ENCODE measurements around the gene ARL14.

The ARL14 gene

GRCh38 chr3:160693191-160693590 is 16.2 kb downstream of the ARL14 start:
- H3K27me3 ChIP-seq: no peaks in the 10 kb centered on the region
- no peaks in the 10 kb centered on the region for H4K20me1 ChIP-seq
- no peaks in the 10 kb centered on the region for H3K9me3 ChIP-seq (replicated peaks in 1 of 11)
- H3K9ac ChIP-seq: no peak overlapping the region
- peaks cover 0 to 6% (median 0%) of the 10 kb centered on the region in 10 experiments; a peak in 3 of 20 replicates for H3K4me1 ChIP-seq
- H3K36me3 ChIP-seq: no peaks in the 10 kb centered on the region
- no peak overlapping the region for H3K4me2 ChIP-seq
- H3K27ac ChIP-seq: no peak overlapping the region
- TF ChIP-seq Cebpa-rat (IDR thresholded peaks at IDR 0.05): no peak
- no peak overlapping the region for H3K4me3 ChIP-seq

GRCh38 chr3:160694345-160694744 is 17.4 kb downstream of the ARL14 start:
- no peak for TF ChIP-seq Cebpa-rat (IDR thresholded peaks at IDR 0.05)
- Histone ChIP-seq H3K27me3 (no peaks in the 10 kb centered on the region), H3K4me2 (no peak overlapping the region), H4K20me1 (no peaks in the 10 kb centered on the region), H3K4me1 (peaks cover 0 to 7% (median 0%) of the 10 kb centered on the region in 10 experiments; a peak in 3 of 20 replicates), H3K27ac (no peak overlapping the region), H3K9me3 (replicated peaks in 1 of 11) (no peaks in the 10 kb centered on the region), H3K4me3 (no peak overlapping the region), H3K9ac (no peak overlapping the region), H3K36me3 (no peaks in the 10 kb centered on the region)

- no peaks in the 10 kb centered on the region for H3K27me3 ChIP-seq
- peaks cover 0 to 7% (median 0%) of the 10 kb centered on the region in 10 experiments; a peak in 3 of 20 replicates for H3K4me1 ChIP-seq
- H4K20me1 ChIP-seq: no peaks in the 10 kb centered on the region
- H3K4me2 ChIP-seq: no peak overlapping the region
- no peak overlapping the region for H3K4me3 ChIP-seq
- no peak overlapping the region for H3K9ac ChIP-seq
- no peak for TF ChIP-seq Cebpa-rat (IDR thresholded peaks at IDR 0.05)
- H3K27ac ChIP-seq: no peak overlapping the region
- no peaks in the 10 kb centered on the region for H3K36me3 ChIP-seq
- no peaks in the 10 kb centered on the region for H3K9me3 ChIP-seq (replicated peaks in 1 of 11)
These were observed 18.0 kb downstream of the ARL14 start for GRCh38 chr3:160695003-160695402.

GRCh38 chr3:160695915-160696327 is 19.0 kb downstream of the ARL14 start:
- TF ChIP-seq Cebpa-rat (IDR thresholded peaks at IDR 0.05): no peak
- no peak overlapping the region for H3K9ac ChIP-seq

GRCh38 chr3:160697637-160698380 is 20.8 kb downstream of the ARL14 start:
- TF ChIP-seq Cebpa-rat (IDR thresholded peaks at IDR 0.05): peak in 2 of 11 experiments; percentile 31 to 39; a peak in 2 of 22 replicates
- Histone ChIP-seq H3K4me2 (peak overlapping the region in 3 of 11 experiments; percentile 15 to 34 (median 22); a peak in 3 of 22 replicates), H3K4me3 (no peak overlapping the region), H3K9me3 (replicated peaks in 1 of 11) (peaks cover 0 to 3% (median 0%) of the 10 kb centered on the region in 11 experiments; a peak in 1 of 22 replicates), H3K36me3 (no peaks in the 10 kb centered on the region), H4K20me1 (no peaks in the 10 kb centered on the region), H3K27me3 (no peaks in the 10 kb centered on the region), H3K27ac (no peak overlapping the region), H3K9ac (no peak overlapping the region), H3K4me1 (peaks cover 0 to 7% (median 0%) of the 10 kb centered on the region in 10 experiments; a peak in 3 of 20 replicates)

More at GRCh38 chr3:160695915-160696327, 19.0 kb downstream of the ARL14 start:
- H3K4me2 ChIP-seq: no peak overlapping the region
- no peaks in the 10 kb centered on the region for H3K36me3 ChIP-seq
- no peak overlapping the region for H3K4me3 ChIP-seq
- peaks cover 0 to 7% (median 0%) of the 10 kb centered on the region in 10 experiments; a peak in 3 of 20 replicates for H3K4me1 ChIP-seq
- no peaks in the 10 kb centered on the region for H3K9me3 ChIP-seq (replicated peaks in 1 of 11)
- no peaks in the 10 kb centered on the region for H4K20me1 ChIP-seq
- no peaks in the 10 kb centered on the region for H3K27me3 ChIP-seq
- H3K27ac ChIP-seq: no peak overlapping the region

GRCh38 chr3:160698599-160699195 is 21.7 kb downstream of the ARL14 start:
- peaks cover 0 to 7% (median 0%) of the 10 kb centered on the region in 10 experiments; a peak in 3 of 20 replicates for H3K4me1 ChIP-seq
- peaks cover 0 to 6% (median 0%) of the 10 kb centered on the region in 11 experiments; a peak in 2 of 22 replicates for H3K9me3 ChIP-seq (replicated peaks in 1 of 11)
- H3K9ac ChIP-seq: no peak overlapping the region
- H3K36me3 ChIP-seq: no peaks in the 10 kb centered on the region
- H3K27me3 ChIP-seq: no peaks in the 10 kb centered on the region
- H4K20me1 ChIP-seq: no peaks in the 10 kb centered on the region
- no peak for TF ChIP-seq Cebpa-rat (IDR thresholded peaks at IDR 0.05)
- H3K27ac ChIP-seq: no peak overlapping the region
- H3K4me2 ChIP-seq: no peak overlapping the region
- no peak overlapping the region for H3K4me3 ChIP-seq

GRCh38 chr3:160701490-160701889 is 24.5 kb downstream of the ARL14 start:
- H3K36me3 ChIP-seq: no peaks in the 10 kb centered on the region
- H4K20me1 ChIP-seq: no peaks in the 10 kb centered on the region
- H3K4me3 ChIP-seq: no peak overlapping the region
- no peak overlapping the region for H3K4me2 ChIP-seq
- H3K27ac ChIP-seq: no peak overlapping the region
- no peaks in the 10 kb centered on the region for H3K27me3 ChIP-seq
- H3K4me1 ChIP-seq: peaks cover 0 to 7% (median 0%) of the 10 kb centered on the region in 10 experiments; a peak in 3 of 20 replicates
- no peak for TF ChIP-seq Cebpa-rat (IDR thresholded peaks at IDR 0.05)
- H3K9ac ChIP-seq: no peak overlapping the region
- peaks cover 0 to 6% (median 0%) of the 10 kb centered on the region in 11 experiments; a peak in 2 of 22 replicates for H3K9me3 ChIP-seq (replicated peaks in 1 of 11)

- TF ChIP-seq Cebpa-rat (IDR thresholded peaks at IDR 0.05): no peak
- H3K9ac ChIP-seq: no peak overlapping the region
- H3K4me1 ChIP-seq: peaks cover 0 to 7% (median 0%) of the 10 kb centered on the region in 10 experiments; a peak in 3 of 20 replicates
- H3K36me3 ChIP-seq: no peaks in the 10 kb centered on the region
- H3K4me3 ChIP-seq: no peak overlapping the region
- no peaks in the 10 kb centered on the region for H4K20me1 ChIP-seq
- H3K9me3 ChIP-seq (replicated peaks in 1 of 11): peaks cover 0 to 6% (median 0%) of the 10 kb centered on the region in 11 experiments; a peak in 2 of 22 replicates
- H3K27ac ChIP-seq: no peak overlapping the region
- no peak overlapping the region for H3K4me2 ChIP-seq
- H3K27me3 ChIP-seq: no peaks in the 10 kb centered on the region
These were observed 25.3 kb downstream of the ARL14 start for GRCh38 chr3:160702290-160702689.

- H3K27me3 ChIP-seq: no peaks in the 10 kb centered on the region
- no peaks in the 10 kb centered on the region for H3K36me3 ChIP-seq
- H3K4me3 ChIP-seq: no peak overlapping the region
- H3K27ac ChIP-seq: no peak overlapping the region
- no peak overlapping the region for H3K9ac ChIP-seq
- H4K20me1 ChIP-seq: no peaks in the 10 kb centered on the region
- TF ChIP-seq Cebpa-rat (IDR thresholded peaks at IDR 0.05): no peak
- no peaks in the 10 kb centered on the region for H3K4me1 ChIP-seq
- peaks cover 0 to 6% (median 0%) of the 10 kb centered on the region in 11 experiments; a peak in 2 of 22 replicates for H3K9me3 ChIP-seq (replicated peaks in 1 of 11)
- H3K4me2 ChIP-seq: no peak overlapping the region
These were observed 27.0 kb downstream of the ARL14 start for GRCh38 chr3:160703974-160704373.
